Measurements from ENCODE around the gene OR1I1. TPM values are rescaled to one million over a fixed set of nuclear protein-coding genes. Genes with fewer than 3 reads are reported as not detected.
"Not testable (repeated sequence)": the region's sequence is repeated elsewhere in the genome, so short reads cannot be mapped to it uniquely, and the experiment has no call there.

The OR1I1 gene
- total RNA-seq, 1 donor, result not detected

DNA sequence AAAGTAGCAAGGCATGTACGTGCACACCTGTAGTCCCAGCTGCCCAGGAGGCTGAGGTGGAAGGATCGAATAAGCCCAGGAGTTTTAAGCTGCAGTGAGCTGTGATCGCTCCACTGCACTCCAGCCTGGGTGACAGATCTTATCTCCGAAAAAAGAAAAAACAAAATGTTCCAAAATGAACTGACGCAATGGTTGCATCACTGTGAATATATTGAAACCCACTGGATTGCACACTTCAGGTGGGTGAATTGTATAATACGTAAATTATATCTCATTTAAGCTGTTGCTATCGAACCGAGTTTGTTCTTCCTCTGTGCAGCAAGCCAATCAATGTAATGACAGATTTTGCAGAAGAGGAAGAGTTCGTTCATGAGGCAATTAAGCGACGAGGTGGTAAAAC lies 34.3 kb upstream of the OR1I1 start:
- DNase-seq (ENCODE audit: low read depth), result no peak
- no peak overlapping the region for H3K4me3 ChIP-seq (ENCODE audit: low read depth, low read length)
- TF ChIP-seq, protein P1, sequence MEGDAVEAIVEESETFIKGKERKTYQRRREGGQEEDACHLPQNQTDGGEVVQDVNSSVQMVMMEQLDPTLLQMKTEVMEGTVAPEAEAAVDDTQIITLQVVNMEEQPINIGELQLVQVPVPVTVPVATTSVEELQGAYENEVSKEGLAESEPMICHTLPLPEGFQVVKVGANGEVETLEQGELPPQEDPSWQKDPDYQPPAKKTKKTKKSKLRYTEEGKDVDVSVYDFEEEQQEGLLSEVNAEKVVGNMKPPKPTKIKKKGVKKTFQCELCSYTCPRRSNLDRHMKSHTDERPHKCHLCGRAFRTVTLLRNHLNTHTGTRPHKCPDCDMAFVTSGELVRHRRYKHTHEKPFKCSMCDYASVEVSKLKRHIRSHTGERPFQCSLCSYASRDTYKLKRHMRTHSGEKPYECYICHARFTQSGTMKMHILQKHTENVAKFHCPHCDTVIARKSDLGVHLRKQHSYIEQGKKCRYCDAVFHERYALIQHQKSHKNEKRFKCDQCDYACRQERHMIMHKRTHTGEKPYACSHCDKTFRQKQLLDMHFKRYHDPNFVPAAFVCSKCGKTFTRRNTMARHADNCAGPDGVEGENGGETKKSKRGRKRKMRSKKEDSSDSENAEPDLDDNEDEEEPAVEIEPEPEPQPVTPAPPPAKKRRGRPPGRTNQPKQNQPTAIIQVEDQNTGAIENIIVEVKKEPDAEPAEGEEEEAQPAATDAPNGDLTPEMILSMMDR (IDR thresholded peaks at IDR 0.05; ENCODE audit: insufficient read depth, low read length), result no peak

DNA sequence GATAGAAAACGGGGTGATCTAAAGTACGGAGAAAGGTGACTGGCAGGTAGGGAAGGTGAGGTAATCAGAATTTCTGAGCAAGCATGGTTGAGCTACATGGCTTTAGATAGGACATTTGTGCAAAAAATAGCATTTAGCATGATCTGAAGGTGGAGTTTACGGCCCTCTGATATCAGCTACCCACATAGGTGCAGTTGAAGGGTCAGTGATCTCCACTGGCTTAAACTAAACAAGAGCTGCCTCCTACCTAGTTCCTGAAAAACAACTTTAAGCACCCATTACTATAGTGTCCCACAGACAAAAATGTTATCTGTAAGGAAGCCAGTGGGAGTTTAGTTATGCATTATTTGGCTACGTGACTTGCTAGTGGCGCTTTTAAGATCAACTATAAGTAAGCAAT lies 33.9 kb upstream of the OR1I1 start:
- DNase-seq (ENCODE audit: low read depth), result no peak
- no peak overlapping the region for H3K4me3 ChIP-seq (ENCODE audit: low read depth, low read length)
- TF ChIP-seq, protein P1 (IDR thresholded peaks at IDR 0.05; ENCODE audit: insufficient read depth, low read length), result no peak

DNA sequence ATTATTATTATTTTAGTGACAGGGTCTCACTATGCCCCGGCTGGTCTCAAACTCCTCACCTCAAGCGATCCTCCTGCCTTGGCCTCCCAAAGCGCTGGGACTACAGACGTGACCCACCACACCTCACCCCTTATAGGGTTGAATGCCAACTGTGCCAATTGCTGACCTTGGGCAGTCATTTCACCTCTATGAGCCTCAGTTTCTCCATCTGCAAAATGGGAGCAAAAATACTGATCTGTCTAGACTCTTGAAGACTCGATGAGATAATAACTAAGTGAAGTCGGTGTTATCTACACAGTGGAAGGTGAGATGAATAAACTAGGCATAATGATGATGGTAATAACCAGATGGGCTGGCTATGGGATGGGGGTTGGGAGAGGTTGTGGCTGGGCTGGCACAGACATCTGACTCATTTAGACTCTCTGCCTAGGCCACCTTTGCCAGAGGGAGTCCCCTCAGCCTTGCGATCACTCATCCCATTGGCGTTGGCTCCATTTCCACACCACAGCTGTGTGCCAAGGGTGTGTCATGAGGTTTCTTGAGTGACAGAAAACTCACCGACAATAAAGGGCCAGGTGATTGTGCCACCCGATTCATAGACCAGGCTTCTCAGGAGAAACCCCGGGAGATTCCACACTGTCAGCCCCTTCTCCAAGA lies 33.0 kb upstream of the OR1I1 start, which contains the start of gene CASP14:
Gene CASP14 (plus strand): TSS at position 596 of the 657 bp plus-strand sequence. CDS start 2,772 bp downstream, outside the sequence.
- TF ChIP-seq, protein P1 (IDR thresholded peaks at IDR 0.05; ENCODE audit: insufficient read depth, low read length), result no peak
- H3K4me3 ChIP-seq (ENCODE audit: low read depth, low read length), result no peak within 1 kb of the TSS
- no peak for DNase-seq (ENCODE audit: low read depth)

DNA sequence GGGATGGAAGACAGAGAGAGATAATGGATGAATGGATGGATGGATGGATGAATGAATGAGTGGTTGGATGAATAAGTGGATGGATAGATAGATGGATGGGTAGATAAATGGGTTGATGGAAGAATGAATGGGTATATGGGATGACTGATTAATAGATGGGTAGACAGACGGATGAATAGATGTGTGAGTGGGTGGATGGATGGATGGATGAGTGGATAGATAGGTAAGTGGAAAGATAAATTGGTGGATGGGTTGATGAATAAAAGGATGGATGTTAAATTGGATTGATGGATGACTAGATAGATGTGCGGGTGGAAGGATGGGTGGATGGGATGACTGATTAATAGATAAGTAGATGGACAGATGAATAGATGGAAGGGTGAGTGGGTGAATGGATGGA lies 31.4 kb upstream of the OR1I1 start:
- DNase-seq (ENCODE audit: low read depth), result no peak
- TF ChIP-seq, protein P1 (IDR thresholded peaks at IDR 0.05; ENCODE audit: insufficient read depth, low read length), result no peak
- no peak overlapping the region for H3K4me3 ChIP-seq (ENCODE audit: low read depth, low read length)

DNA sequence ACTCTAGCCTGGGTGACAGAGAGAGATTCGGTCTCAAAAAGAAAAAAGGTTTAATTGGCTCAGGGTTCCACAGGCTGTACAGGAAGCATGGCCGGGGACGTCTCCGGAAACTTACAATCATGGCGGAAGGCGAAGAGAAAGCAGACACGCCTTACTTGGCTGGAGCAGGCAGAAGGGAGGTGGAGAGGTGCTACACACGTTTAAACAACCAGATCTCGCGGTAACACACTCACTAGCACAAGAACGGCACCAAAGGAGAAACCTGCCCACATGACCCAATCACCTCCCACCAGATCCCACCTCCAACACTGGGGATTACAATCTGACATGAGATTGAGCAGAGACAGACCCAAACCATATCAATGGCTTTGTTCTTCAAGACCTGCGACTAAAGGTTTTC lies 20.0 kb upstream of the OR1I1 start:
- H3K4me3 ChIP-seq (ENCODE audit: low read depth, low read length), result no peak overlapping the region
- TF ChIP-seq, protein P1 (IDR thresholded peaks at IDR 0.05; ENCODE audit: insufficient read depth, low read length), result no peak
- no peak for DNase-seq (ENCODE audit: low read depth)

DNA sequence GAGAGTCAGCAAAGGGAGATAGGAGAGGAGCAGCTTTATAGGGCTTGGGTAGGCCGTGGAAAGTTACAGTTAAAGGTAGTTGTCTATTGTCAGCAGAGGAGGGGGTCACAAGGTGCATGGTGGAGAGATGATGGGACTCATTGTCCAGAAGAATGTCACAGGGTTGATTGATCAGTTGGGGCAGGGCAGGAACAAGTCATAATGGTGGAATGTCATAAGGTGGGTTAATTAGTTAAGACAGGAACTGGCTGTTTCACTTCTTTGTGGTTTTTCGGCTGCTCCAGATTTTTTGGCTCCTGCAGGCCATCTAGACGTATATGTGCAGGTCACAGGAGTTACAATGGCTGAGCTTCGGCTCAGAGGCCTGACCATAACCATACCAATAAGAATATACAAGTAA lies 11.6 kb upstream of the OR1I1 start:
- DNase-seq (ENCODE audit: low read depth); H3K4me3 ChIP-seq (ENCODE audit: low read depth, low read length): not testable (repeated sequence)

DNA sequence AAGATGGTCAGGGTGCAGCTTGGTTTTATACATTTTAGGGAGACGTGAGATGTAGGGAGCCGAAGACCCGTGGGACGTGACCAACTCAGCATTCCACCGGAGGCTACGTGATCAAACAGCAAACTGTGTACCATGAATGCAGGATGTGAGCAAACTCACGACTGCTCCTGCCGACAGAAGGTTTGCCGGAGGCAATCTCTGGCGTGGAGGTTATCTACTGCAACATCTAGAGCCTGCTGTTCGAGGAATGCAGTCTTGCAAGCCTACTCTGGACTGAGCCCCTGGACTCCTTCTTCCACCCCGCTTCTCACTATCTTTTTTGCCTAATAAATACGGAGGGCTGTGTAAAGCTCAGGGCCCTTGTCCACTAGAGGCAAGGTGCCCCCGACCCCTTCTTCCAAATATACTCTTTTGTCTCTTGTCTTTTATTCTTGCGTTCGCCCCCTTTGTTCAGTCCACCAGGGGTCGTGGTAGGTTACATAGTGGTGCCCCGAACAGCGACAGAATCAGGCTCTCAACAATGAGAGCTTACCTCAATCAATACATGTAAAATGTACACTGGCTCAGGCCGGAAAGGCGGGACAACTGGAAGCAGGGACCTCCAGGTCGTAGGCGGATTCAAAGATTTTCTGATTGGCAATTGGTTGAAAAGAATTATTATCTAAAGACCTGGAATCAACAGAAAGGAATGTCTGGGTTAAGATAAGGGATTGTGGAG lies 8.9 kb upstream of the OR1I1 start:
- H3K4me3 ChIP-seq (ENCODE audit: low read depth, low read length), result no peak overlapping the region
- TF ChIP-seq, protein P1 (IDR thresholded peaks at IDR 0.05; ENCODE audit: insufficient read depth, low read length), result no peak
- DNase-seq (ENCODE audit: low read depth), result no peak
